ENCODE results near the gene SPATC1L. TPM values are rescaled to one million over a fixed set of nuclear protein-coding genes. Genes with fewer than 3 reads are reported as not detected.

Gene SPATC1L
- total RNA-seq, 1 donor from 2014 or later = 1.1 TPM

DNA sequence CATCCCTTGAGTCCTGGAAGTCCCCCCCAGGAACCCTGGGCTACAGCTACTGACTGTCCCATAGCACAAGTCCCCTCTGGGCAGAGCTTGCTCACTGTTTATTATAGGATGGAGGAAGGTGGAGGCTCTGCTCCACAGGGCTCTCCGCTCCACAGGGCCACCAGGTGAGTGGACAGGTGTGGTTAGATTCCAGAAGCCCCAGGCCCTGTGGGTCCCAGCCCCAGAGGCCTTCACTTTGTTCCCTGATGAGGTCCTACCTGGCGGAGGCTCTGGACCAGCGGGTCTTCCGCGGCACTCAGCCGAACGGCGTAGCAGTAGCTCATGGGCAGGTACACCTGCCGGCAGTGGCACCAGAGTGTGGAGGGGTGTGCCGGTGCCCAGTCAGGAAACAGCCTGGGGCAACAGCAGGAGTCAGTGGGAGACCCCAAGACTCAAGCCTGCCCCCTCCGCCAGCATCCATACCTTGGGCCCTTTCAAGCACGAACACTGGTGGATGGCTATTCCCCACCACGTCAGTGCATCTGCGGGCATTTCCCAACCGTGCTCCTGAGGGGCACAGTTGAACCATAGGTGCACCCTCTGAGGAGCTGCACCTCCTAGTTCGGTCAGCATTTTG is 32.0 kb upstream of the SPATC1L start:
- Histone ChIP-seq H3K36me3 (ENCODE audit: control insufficient read depth, insufficient read depth, low read length) (peaks cover 23% of the 10 kb centered on the region), H3K4me3 (ENCODE audit: low read depth, low read length) (no peak overlapping the region), H3K27me3 (ENCODE audit: control insufficient read depth, insufficient read depth, low read length) (no peaks in the 10 kb centered on the region)
- TF ChIP-seq, protein P1, sequence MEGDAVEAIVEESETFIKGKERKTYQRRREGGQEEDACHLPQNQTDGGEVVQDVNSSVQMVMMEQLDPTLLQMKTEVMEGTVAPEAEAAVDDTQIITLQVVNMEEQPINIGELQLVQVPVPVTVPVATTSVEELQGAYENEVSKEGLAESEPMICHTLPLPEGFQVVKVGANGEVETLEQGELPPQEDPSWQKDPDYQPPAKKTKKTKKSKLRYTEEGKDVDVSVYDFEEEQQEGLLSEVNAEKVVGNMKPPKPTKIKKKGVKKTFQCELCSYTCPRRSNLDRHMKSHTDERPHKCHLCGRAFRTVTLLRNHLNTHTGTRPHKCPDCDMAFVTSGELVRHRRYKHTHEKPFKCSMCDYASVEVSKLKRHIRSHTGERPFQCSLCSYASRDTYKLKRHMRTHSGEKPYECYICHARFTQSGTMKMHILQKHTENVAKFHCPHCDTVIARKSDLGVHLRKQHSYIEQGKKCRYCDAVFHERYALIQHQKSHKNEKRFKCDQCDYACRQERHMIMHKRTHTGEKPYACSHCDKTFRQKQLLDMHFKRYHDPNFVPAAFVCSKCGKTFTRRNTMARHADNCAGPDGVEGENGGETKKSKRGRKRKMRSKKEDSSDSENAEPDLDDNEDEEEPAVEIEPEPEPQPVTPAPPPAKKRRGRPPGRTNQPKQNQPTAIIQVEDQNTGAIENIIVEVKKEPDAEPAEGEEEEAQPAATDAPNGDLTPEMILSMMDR (IDR thresholded peaks at IDR 0.05; ENCODE audit: insufficient read depth, low read length, severe bottlenecking) = no peak
- DNase-seq (ENCODE audit: low read depth) (no peak), FAIRE-seq (no peak)

DNA sequence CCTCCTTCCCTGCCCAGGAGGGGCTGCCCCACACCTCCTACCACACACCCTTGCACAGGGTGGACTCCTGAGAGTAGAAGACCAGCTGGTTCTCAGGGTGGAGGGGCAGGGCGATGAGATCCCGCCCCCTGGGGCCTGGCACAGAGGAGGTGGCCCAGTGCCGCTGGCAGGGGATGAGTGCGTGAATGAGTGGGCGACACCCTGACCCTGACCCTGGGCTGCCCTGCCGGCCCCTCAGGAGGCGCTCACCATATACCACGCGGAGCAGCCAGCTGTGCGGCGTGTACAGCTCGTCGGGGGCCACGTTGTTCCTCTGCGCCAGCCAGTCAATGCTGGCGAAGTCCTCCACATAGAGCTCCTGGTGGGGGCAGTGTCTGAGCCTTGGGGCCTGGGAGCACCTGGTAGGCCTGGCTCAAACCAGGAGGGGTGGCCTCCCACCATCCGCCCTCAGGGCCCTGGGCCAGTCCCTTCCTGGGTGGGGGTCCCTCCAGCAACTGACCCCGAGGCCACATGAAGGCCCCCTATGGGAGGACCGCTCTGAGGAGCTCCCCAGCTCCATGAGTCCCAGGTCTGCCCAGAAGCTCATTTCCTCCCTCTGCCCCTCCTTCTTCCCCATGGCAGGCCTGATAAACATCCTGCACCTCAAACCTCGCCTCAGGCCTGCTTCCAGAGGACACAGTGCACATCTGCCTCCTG is 31.3 kb upstream of the SPATC1L start:
- no peak overlapping the region for H3K4me3 ChIP-seq (ENCODE audit: low read depth, low read length)
- FAIRE-seq = no peak
- H3K36me3 ChIP-seq (ENCODE audit: control insufficient read depth, insufficient read depth, low read length) = peaks cover 24% of the 10 kb centered on the region
- TF ChIP-seq, protein P1 (IDR thresholded peaks at IDR 0.05; ENCODE audit: insufficient read depth, low read length, severe bottlenecking) = no peak
- DNase-seq (ENCODE audit: low read depth) = no peak
- H3K27me3 ChIP-seq (ENCODE audit: control insufficient read depth, insufficient read depth, low read length) = no peaks in the 10 kb centered on the region

DNA sequence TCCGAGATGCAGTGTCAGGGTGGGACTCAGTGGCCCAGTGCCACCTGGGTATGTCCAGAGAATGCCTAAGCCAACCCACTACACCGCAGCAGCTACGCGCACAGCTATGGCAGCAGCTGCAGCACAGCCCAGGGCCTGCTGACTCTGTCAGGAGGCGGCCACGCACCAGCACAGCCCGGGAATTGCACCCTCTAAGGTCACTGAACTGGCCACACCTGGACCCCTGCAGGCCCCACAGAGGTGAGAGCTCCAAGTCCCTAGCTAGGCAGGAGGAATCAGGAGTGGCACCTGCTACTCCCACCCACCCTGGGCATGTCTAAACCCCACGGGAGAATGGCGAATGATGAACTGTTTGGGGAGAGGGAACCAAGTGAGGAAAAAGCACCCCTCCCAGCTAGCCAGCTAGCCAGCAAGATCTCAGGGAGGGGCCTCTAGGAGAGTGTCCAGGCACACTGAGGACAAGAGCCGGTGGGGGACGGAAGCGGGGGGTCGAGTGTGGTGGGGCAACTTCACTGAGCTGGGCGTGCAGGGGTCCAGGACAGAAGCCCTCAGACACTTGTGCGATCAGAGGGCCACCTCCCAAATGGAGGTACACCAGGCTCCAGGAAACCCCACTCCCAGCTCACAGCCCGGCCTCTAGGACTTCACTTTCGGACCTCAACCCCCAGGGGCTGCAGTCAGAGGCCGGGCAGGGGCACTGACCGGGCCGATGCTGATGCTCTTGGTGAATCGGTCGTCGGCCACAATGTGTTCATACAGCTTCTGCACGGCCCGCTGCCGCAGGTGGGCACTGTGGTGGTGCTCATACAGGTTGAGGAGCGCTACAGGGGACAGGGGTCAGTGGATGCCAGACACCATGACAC is 30.4 kb upstream of the SPATC1L start:
- no peak for DNase-seq (ENCODE audit: low read depth)
- Histone ChIP-seq H3K4me3 (ENCODE audit: low read depth, low read length) (no peak overlapping the region), H3K36me3 (ENCODE audit: control insufficient read depth, insufficient read depth, low read length) (peaks cover 26% of the 10 kb centered on the region), H3K27me3 (ENCODE audit: control insufficient read depth, insufficient read depth, low read length) (no peaks in the 10 kb centered on the region)
- TF ChIP-seq, protein P1 (IDR thresholded peaks at IDR 0.05; ENCODE audit: insufficient read depth, low read length, severe bottlenecking) = no peak
- no peak for FAIRE-seq

DNA sequence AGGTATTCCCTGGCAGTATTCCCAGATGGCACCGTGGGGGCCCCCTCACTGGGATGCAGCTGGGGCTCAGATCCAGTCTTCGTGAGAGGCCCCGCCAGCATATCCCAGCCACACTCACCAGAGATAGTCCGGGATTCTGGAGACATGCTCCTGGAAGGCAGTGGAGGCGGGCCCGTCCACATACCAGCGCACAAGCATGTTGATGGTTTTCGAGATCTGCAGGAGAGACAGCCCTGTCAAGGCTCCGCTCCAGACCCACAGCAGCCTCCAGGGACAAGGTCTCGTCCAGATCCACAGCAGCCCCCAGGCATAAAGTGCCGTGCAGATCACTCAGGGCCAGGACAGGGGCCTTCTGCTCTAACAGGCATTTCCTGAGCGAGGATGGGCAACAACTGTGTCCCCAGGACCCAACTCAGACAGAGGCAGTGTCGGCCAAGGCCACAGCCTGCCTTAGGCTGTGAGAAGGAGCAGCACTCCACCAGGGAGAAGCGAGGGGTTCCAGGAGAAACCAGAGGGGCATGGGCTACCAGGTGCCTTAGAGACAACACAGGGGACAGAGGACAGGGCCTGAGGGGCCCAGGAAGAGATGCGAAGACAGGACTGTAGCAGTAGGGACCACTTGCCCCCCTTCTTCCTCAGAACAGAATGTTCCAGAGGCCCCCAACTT is 29.5 kb upstream of the SPATC1L start:
- TF ChIP-seq, protein P1 (IDR thresholded peaks at IDR 0.05; ENCODE audit: insufficient read depth, low read length, severe bottlenecking) = no peak
- no peak overlapping the region for H3K4me3 ChIP-seq (ENCODE audit: low read depth, low read length)
- peaks cover 29% of the 10 kb centered on the region for H3K36me3 ChIP-seq (ENCODE audit: control insufficient read depth, insufficient read depth, low read length)
- FAIRE-seq (no peak), DNase-seq (ENCODE audit: low read depth) (no peak)
- no peaks in the 10 kb centered on the region for H3K27me3 ChIP-seq (ENCODE audit: control insufficient read depth, insufficient read depth, low read length)

DNA sequence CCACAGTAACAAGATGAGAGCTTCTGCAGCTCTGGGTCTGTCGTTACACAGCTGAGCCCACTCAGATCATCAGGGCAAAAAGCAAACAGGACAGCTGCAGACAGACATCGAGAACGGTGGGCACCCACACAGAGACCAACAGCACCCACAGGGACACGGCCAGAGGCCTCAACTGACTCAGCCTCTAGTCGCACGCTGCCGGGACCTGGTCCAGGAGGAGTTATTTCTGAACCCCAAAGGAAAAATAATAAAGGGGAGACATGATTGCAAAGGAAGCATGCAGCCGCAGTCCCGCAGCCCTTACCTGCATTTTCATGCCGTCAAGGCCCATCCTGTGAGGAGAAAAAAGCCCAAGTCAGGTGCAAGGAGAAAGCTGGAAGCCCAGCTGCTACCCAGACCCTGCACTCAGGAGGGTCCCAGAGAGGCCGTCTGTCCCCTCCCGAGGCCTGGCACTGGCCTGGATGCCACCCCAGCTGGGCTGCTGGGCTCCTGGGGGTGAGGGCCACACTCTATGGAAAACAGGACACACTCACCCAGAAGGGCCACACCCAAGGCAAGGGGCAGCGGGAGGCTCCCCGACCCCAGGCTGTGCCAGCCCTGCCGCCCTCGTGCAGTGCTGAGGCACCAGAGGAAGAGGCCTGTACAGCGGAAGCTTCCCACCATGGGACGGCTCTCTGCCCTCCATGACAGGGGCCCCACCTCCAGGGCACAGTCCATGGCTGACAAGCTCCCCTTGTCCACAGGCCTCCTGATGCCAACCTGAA is 28.6 kb upstream of the SPATC1L start:
- FAIRE-seq = no peak
- TF ChIP-seq, protein P1 (IDR thresholded peaks at IDR 0.05; ENCODE audit: insufficient read depth, low read length, severe bottlenecking) = no peak
- Histone ChIP-seq H3K4me3 (ENCODE audit: low read depth, low read length) (no peak overlapping the region), H3K36me3 (ENCODE audit: control insufficient read depth, insufficient read depth, low read length) (peaks cover 31% of the 10 kb centered on the region), H3K27me3 (ENCODE audit: control insufficient read depth, insufficient read depth, low read length) (no peaks in the 10 kb centered on the region)
- no peak for DNase-seq (ENCODE audit: low read depth)

All from bronchial epithelial cell (primary cell).